ENCODE data around the gene MEGF9.

Gene MEGF9

GRCh38 chr9:120725907-120726306 lies 11.6 kb upstream of the MEGF9 start:
- no peak overlapping the region for H3K27ac ChIP-seq
- POLR2A ChIA-PET (ENCODE audit: low non-redundant PET) = no interaction called here
- DNase-seq (ENCODE audit: low spot score) = no peak
- CTCF ChIA-PET = no interaction called here
- no peak for TF ChIP-seq CTCF (conservative IDR thresholded peaks at IDR 0.05; ENCODE audit: low read depth)

GRCh38 chr9:120724757-120725400 lies 10.6 kb upstream of the MEGF9 start:
- no peak for DNase-seq (ENCODE audit: low spot score)
- H3K27ac ChIP-seq = no peak overlapping the region
- CTCF ChIA-PET = interaction anchor here (1.0 kb wide), 1 partner anchor 117 kb away, joined by 3 read pairs; the partner anchor contains the start of gene PSMD5
- TF ChIP-seq CTCF (conservative IDR thresholded peaks at IDR 0.05; ENCODE audit: low read depth) = no peak
- POLR2A ChIA-PET (ENCODE audit: low non-redundant PET) = no interaction called here

GRCh38 chr9:120723565-120723964 lies 9.3 kb upstream of the MEGF9 start:
- no peak for DNase-seq (ENCODE audit: low spot score)
- TF ChIP-seq CTCF (conservative IDR thresholded peaks at IDR 0.05; ENCODE audit: low read depth) = no peak
- CTCF ChIA-PET = no interaction called here
- POLR2A ChIA-PET (ENCODE audit: low non-redundant PET) = no interaction called here
- H3K27ac ChIP-seq = no peak overlapping the region

- DNase-seq (ENCODE audit: low spot score) = no peak
- TF ChIP-seq CTCF (conservative IDR thresholded peaks at IDR 0.05; ENCODE audit: low read depth) = no peak
- H3K27ac ChIP-seq = no peak overlapping the region
- ChIA-PET CTCF (no interaction called here), POLR2A (ENCODE audit: low non-redundant PET) (no interaction called here)
Measured at GRCh38 chr9:120720404-120720803, 6.1 kb upstream of the MEGF9 start.

- ChIA-PET CTCF (interaction anchor here (0.6 to 0.7 kb wide), 2 partner anchors 43 to 45 kb away, joined by 3 to 5 read pairs; no protein-coding TSS in a partner anchor), POLR2A (ENCODE audit: low non-redundant PET) (no interaction called here)
- TF ChIP-seq CTCF (conservative IDR thresholded peaks at IDR 0.05; ENCODE audit: low read depth) = no peak
- H3K27ac ChIP-seq = no peak overlapping the region
- no peak for DNase-seq (ENCODE audit: low spot score)
Measured at GRCh38 chr9:120718316-120718715, 4.0 kb upstream of the MEGF9 start.

- CTCF ChIA-PET = interaction anchor here (1.0 kb wide), 1 partner anchor 97 kb away, joined by 3 read pairs; no protein-coding TSS in a partner anchor
- no peak for TF ChIP-seq CTCF (conservative IDR thresholded peaks at IDR 0.05; ENCODE audit: low read depth)
- POLR2A ChIA-PET (ENCODE audit: low non-redundant PET) = no interaction called here
- no peak overlapping the region for H3K27ac ChIP-seq
- DNase-seq (ENCODE audit: low spot score) = no peak
Measured at GRCh38 chr9:120717176-120717575, 2.9 kb upstream of the MEGF9 start.
